HL-60 (cell line): ENCODE results near the gene SUMF1.

ENCODE experiments used
- GABPA ChIP-seq: IDR thresholded peaks from 2 replicates; pipeline ENCODE4 v1.6.1; 2012; ENCODE audit warnings: low read depth
- REST ChIP-seq: IDR thresholded peaks from 2 replicates; pipeline ENCODE4 v1.6.1; 2012; ENCODE audit warnings: low read depth; ENCODE audit not compliant: insufficient replicate concordance
- SPI1 ChIP-seq: IDR thresholded peaks from 2 replicates; pipeline ENCODE4 v1.6.1; 2012; ENCODE audit warnings: low read depth, mild to moderate bottlenecking, borderline replicate concordance
- TF ChIP-seq, protein P1 (sequence below): IDR thresholded peaks from one replicate; pipeline ENCODE4 v1.5.1; 2011; ENCODE audit warnings: low read length, control low read depth, inconsistent platforms; ENCODE audit not compliant: insufficient read depth

GRCh38 chr3:4467522-4467867 is 426 bp upstream of the SUMF1 start:
- TF ChIP-seq, protein P1, sequence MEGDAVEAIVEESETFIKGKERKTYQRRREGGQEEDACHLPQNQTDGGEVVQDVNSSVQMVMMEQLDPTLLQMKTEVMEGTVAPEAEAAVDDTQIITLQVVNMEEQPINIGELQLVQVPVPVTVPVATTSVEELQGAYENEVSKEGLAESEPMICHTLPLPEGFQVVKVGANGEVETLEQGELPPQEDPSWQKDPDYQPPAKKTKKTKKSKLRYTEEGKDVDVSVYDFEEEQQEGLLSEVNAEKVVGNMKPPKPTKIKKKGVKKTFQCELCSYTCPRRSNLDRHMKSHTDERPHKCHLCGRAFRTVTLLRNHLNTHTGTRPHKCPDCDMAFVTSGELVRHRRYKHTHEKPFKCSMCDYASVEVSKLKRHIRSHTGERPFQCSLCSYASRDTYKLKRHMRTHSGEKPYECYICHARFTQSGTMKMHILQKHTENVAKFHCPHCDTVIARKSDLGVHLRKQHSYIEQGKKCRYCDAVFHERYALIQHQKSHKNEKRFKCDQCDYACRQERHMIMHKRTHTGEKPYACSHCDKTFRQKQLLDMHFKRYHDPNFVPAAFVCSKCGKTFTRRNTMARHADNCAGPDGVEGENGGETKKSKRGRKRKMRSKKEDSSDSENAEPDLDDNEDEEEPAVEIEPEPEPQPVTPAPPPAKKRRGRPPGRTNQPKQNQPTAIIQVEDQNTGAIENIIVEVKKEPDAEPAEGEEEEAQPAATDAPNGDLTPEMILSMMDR = no peak
- no peak for TF ChIP-seq GABPA
- TF ChIP-seq REST = no peak
- no peak for TF ChIP-seq SPI1
